Vagina (tissue), 2 donors: ENCODE data around the gene NTNG1.

ENCODE experiments used
- CTCF ChIP-seq, 3 experiments: fragments of 450-650 bp in 2 of 3; fragments of 200-600 bp in 1 of 3; sonication (generic) in 1 of 3; IDR thresholded peaks; one replicate each; pipeline ENCODE4 v1.5.1; 2017 to 2019; ENCODE audit warnings: antibody characterized with exemption in 3 of 3, mild to moderate bottlenecking in 2 of 3, moderate library complexity in 2 of 3
- POLR2A ChIP-seq, 2 donors: fragments of 450-650 bp; IDR thresholded peaks; one replicate each; pipeline ENCODE4 v1.6.1; 2017; ENCODE audit warnings: antibody characterized with exemption in 2 of 2, mild to moderate bottlenecking in 2 of 2, moderate library complexity in 2 of 2
- POLR2AphosphoS5 ChIP-seq, 2 donors: sonication (generic); formaldehyde crosslinking; IDR thresholded peaks; one replicate each; pipeline ENCODE4 v1.9.0; 2017; ENCODE audit warnings: antibody characterized with exemption in 2 of 2, mild to moderate bottlenecking in 2 of 2, low read depth in 1 of 2; ENCODE audit not compliant: insufficient read depth in 1 of 2

DNA sequence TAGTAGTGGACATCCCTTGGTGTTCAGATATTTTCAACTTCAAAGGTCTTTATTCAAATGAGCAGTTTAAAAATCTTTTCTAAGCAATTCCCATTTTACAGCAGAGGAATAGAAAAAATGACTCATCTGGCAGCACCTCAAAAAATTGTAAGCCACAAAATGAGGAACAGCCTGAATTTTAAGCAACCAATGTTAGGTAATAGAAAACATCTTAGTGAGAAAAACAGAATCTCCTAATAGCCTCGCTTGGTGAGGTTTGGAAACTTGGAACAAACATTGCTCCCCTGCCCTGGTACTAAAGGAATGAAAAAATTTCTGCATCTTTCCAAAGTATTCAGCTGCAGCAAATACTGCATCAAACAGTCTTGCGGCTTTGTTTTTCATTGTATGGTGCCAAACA is 264.4 kb downstream of the NTNG1 start:
- TF ChIP-seq CTCF (IDR thresholded peaks at IDR 0.05) (no peak), POLR2A (IDR thresholded peaks at IDR 0.05) (no peak), POLR2AphosphoS5 (IDR thresholded peaks at IDR 0.05; ENCODE audit: insufficient read depth in 1 of 2, low read depth in 1 of 2) (no peak)
